Measurements from ENCODE around the gene LRRC72. TPM values are rescaled to one million over a fixed set of nuclear protein-coding genes. Genes with fewer than 3 reads are reported as not detected.

The LRRC72 gene
- total and polyA plus RNA-seq, 11 donors, result not detected

GRCh38 chr7:16542401-16542800 lies 15.8 kb downstream of the LRRC72 start:
- 66 to 79% (median 73%) methylated on average over 2 of the region's 2 CpGs for WGBS, 4 donors
- DNase-seq (no peak), ATAC-seq (no peak)
- H3K4me1 ChIP-seq, result no peaks in the 10 kb centered on the region
- H3K27me3 ChIP-seq, result no peaks in the 10 kb centered on the region
- intact Hi-C loops (cut with DNase I), result no loop called here
- H3K36me3 ChIP-seq, result no peaks in the 10 kb centered on the region
- no peaks in the 10 kb centered on the region for H3K9me3 ChIP-seq
- no peak overlapping the region for H3K27ac ChIP-seq
- TF ChIP-seq CTCF (IDR thresholded peaks at IDR 0.05) (no peak), POLR2A (IDR thresholded peaks at IDR 0.05) (no peak)
- no peak overlapping the region for H3K4me3 ChIP-seq

- TF ChIP-seq CTCF (IDR thresholded peaks at IDR 0.05) (no peak), POLR2A (IDR thresholded peaks at IDR 0.05) (no peak)
- no peaks in the 10 kb centered on the region for H3K27me3 ChIP-seq
- H3K4me3 ChIP-seq, result no peak overlapping the region
- no peak overlapping the region for H3K27ac ChIP-seq
- no peaks in the 10 kb centered on the region for H3K4me1 ChIP-seq
- DNase-seq, result no peak
- no peaks in the 10 kb centered on the region for H3K9me3 ChIP-seq
- intact Hi-C loops (cut with DNase I), result no loop called here
- 62 to 74% (median 71%) methylated on average over 2 of the region's 2 CpGs for WGBS, 4 donors
- H3K36me3 ChIP-seq, result no peaks in the 10 kb centered on the region
- no peak for ATAC-seq
Measured at GRCh38 chr7:16543456-16543855, 16.8 kb downstream of the LRRC72 start.

- Histone ChIP-seq H3K27ac (no peak overlapping the region), H3K27me3 (no peaks in the 10 kb centered on the region), H3K4me1 (no peaks in the 10 kb centered on the region), H3K36me3 (no peaks in the 10 kb centered on the region), H3K9me3 (no peaks in the 10 kb centered on the region), H3K4me3 (no peak overlapping the region)
- intact Hi-C loops (cut with DNase I), result no loop called here
- DNase-seq (no peak), ATAC-seq (no peak)
- 88 to 93% (median 93%) methylated on average over 5 to 7 of the region's 7 CpGs for WGBS, 4 donors
- TF ChIP-seq POLR2A (IDR thresholded peaks at IDR 0.05) (no peak), CTCF (IDR thresholded peaks at IDR 0.05) (no peak)
Measured at GRCh38 chr7:16546921-16547505, 20.4 kb downstream of the LRRC72 start.

GRCh38 chr7:16548428-16548827 lies 21.8 kb downstream of the LRRC72 start:
- no peaks in the 10 kb centered on the region for H3K27me3 ChIP-seq
- H3K36me3 ChIP-seq, result no peaks in the 10 kb centered on the region
- no peak overlapping the region for H3K27ac ChIP-seq
- no peaks in the 10 kb centered on the region for H3K9me3 ChIP-seq
- TF ChIP-seq CTCF (IDR thresholded peaks at IDR 0.05) (no peak), POLR2A (IDR thresholded peaks at IDR 0.05) (no peak)
- intact Hi-C loops (cut with DNase I), result no loop called here
- DNase-seq (no peak), ATAC-seq (no peak)
- H3K4me3 ChIP-seq, result no peak overlapping the region
- 73 to 88% (median 80%) methylated on average over 1 to 2 of the region's 2 CpGs for WGBS, 4 donors
- H3K4me1 ChIP-seq, result no peaks in the 10 kb centered on the region
